GM10266 (cell line): ENCODE results near the gene LIM2.
A peak's percentile ranks its signal among the peaks of the same experiment; 100 is the strongest.

Experiments
- DNase-seq: peaks from one replicate; pipeline ENCODE4 v3.0.0; 2012; ENCODE audit errors: extremely low spot score
- TF ChIP-seq, protein P1 (sequence below): IDR thresholded peaks from 2 replicates; pipeline ENCODE4 v1.5.1; 2012; ENCODE audit warnings: mild to moderate bottlenecking, low read depth; ENCODE audit not compliant: control insufficient read depth, insufficient read depth; ENCODE audit errors: missing control alignments

LIM2 gene

DNA sequence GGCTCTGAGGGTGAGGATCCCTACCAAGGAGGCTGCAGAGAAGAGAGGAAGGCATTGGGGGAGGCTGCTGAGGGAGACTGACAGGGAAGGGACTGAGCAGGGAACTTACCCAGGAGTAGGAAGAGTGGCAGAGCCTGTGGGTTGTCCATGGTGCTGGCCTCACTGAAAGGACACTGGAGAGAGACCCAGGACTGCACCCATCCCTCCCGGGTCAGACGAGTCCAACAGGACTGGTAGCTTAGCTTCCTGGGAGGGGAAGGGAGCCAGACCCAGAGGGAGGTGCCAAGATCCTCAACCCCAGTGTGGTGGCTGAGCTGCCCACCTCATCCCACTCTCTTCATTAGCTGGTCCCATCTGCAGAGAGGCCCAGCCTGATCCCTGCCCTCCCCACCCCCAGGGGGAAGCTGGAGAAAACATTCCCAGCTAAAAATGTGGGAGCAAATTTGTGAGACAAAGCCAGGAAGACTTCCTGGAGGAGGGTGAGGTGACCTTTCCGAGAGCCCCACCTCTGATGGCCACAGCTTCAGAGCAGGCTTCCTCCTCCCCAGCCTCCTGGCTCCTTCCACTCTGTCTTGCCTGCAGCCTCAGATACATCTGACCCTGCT, 45.7 kb downstream of the LIM2 start, which contains the start of gene VSIG10L:
Gene VSIG10L (minus strand): TSS at position 164 of the 605 bp plus-strand sequence. CDS start 15 bp downstream, at position 149.
- DNase-seq, result no peak

DNA sequence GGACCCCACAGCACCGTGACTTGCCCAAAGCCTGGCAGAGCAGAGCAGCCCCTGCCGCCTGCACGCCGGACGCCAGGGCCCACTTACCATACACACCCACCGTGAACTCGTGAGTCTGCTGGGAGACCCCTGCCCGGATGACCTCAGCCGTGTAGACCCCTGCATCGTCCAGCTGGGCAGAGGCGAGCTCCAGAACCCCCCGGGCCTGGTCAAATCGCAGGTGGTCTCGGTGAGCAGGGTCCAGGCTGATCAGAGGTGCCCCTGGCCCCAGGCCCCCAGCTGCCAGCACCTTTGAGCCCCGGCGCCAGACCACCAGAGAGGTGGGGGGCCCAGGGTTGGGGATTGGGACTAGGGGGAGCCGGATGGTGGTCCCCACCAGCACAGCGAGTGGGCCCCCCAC, 46.7 kb downstream of the LIM2 start:
- DNase-seq, result no peak

More for the DNA sequence above, 45.7 kb downstream of the LIM2 start, which contains the start of gene VSIG10L:
- TF ChIP-seq, protein P1, sequence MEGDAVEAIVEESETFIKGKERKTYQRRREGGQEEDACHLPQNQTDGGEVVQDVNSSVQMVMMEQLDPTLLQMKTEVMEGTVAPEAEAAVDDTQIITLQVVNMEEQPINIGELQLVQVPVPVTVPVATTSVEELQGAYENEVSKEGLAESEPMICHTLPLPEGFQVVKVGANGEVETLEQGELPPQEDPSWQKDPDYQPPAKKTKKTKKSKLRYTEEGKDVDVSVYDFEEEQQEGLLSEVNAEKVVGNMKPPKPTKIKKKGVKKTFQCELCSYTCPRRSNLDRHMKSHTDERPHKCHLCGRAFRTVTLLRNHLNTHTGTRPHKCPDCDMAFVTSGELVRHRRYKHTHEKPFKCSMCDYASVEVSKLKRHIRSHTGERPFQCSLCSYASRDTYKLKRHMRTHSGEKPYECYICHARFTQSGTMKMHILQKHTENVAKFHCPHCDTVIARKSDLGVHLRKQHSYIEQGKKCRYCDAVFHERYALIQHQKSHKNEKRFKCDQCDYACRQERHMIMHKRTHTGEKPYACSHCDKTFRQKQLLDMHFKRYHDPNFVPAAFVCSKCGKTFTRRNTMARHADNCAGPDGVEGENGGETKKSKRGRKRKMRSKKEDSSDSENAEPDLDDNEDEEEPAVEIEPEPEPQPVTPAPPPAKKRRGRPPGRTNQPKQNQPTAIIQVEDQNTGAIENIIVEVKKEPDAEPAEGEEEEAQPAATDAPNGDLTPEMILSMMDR, result no peak

DNA sequence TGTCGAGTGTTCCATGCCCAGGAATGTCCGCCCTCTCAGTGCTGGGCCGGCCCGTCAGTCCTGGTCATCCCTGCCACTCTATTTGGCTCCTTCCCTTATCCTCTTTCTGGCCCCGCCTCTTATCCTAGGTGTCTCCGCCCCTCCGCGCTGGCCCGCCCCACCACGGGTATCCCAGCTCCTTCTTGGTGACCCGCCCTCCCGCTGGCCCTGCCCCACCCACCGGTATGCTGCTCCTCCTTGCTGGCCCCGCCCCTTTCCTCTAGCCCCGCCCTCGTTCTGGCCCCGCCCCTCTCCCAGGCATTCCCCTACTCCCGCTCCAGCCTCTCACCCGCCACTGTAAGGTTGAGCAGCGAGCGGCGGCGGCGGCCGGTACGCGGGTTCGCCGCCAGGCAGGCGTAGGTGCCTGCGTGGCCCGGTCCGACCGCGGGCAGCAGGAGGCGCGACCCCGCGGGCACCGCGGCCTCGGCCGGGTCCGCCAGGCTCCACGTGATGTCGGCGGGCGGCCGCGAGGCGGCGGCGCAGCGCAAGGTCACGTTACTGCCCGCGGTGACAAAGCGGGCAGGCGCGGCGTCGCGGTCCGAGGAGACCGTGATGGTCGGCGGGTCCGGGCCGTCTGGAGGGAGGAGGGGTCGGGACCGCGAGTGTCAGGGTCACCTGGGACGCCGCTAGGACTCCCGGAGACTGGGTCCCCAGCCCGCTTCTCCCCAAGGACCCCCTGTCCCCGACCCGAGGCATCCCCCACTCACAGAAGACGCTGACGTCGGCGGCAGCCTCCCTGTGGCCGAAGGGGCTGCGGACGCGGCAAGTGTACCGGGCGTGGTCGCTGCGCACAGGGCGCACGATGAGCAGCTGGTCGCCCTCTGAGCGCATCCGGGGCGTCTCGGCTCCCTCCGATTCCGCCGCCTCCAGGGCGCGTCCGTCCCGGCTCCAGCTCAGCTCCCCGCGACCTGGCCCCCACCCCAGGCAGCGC, 47.8 kb downstream of the LIM2 start:
- peak; percentile 100 for DNase-seq
- TF ChIP-seq, protein P1, result peak; percentile 57

More for the DNA sequence above, 46.7 kb downstream of the LIM2 start:
- TF ChIP-seq, protein P1, result no peak

DNA sequence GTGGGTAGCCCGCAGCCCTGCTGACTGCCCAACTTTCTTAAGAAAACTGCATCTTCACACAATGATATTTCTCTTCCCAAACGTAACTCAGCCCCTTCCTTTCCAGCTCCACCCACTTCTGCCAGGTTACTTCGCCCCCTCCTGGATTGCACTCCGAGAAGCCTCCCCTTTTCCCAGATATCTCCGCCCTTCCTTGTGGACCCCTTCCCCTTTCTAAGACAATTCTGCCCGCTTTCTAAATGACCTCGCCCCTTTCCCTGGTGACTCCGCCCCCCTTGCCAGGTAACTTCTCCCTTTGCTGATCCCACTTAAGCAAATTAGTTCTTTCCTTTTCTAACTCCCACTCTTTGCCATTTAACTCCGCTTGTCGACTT, 48.5 kb downstream of the LIM2 start:
- peak; percentile 47 for DNase-seq

DNA sequence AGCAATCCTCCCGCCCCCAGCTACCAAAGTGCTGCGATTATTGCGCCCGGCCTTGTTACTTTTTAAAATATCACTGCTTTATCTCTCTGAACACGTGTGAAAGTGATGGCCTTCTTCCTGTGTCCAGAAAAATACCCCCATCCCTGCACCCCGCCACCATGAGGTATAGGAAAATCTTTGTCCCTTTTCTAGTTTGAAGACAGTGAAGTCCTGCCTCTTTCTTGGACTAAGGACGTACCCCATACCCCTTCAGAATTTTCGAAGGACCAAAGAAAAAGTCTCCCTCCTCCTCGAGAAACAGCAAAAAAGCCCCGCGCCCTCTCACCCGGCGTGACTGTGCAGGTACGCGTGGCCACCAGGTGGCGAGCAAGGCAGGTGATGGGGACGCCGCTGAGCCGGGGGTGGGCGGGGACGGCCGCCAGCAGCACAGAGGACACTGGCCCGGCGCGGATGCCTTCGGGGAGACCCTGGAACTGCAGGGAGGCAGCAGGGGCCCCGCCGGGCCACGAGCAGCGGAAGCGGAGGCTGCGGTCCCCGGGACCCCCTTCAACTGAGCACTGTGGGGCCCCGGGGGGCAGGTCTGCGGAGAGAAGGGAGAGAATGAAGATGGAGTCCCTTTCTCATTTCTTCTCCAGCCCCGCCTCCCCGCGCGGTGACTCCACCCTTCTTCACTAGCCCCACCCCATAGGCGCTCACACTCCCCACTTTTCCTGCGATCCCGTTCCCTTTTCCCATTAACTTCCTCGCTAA, 49.0 kb downstream of the LIM2 start:
- TF ChIP-seq, protein P1, result peak; percentile 94
- DNase-seq, result peak; percentile 92

More for the DNA sequence above, 48.5 kb downstream of the LIM2 start:
- TF ChIP-seq, protein P1, result no peak

DNA sequence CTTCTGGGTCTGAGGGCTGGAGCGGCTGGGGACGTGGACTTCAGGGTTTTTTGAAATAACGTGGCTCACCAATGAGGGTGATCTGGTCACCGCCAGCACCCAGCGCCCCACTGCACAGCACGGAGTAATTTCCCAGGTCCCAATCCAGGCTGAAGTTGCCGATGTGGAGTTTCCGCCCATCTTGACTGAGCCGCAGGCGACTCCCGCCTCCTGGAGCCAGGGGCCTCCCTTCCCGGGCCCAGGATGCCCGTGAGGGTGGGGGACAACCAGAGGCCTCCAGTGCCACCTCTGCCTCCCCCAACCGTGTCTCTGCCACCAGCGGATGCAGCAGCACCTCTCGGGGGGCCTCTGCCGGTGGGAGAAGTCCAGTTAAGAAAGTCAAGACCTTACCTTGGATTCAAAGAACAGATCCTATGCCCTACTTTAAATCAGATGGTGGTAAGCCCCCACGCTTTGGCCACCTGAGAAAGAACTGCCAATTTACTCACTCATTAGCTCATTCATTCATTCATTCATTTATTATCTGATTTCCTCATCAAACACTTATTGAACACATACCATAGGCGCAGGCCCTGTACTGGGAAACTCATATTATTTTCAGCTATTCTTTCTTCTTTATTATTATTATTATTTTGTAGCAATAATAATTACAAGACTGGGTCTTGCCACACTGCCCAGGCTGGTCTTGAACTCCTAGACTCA, 49.8 kb downstream of the LIM2 start:
- TF ChIP-seq, protein P1, result no peak
- DNase-seq, result no peak
